Thyroid gland (tissue), 4 donors: ENCODE data around the gene MAPK10.

Experiments used
- POLR2A ChIP-seq, 2 donors: fragments of 450-650 bp; IDR thresholded peaks; one replicate each; pipeline ENCODE4 v1.6.1; 2017; ENCODE audit warnings: antibody characterized with exemption in 2 of 2, mild to moderate bottlenecking in 2 of 2, moderate library complexity in 1 of 2
- TF ChIP-seq, protein P1 (sequence below), 6 experiments: fragments of 200-600 bp in 3 of 6; fragments of 450-650 bp in 3 of 6; sonication (generic) in 3 of 6; IDR thresholded peaks; one replicate each; pipeline ENCODE4 v1.5.1; 2016 to 2019; ENCODE audit warnings: antibody characterized with exemption in 6 of 6, mild to moderate bottlenecking in 2 of 6, inconsistent platforms in 1 of 6, moderate library complexity in 1 of 6

DNA sequence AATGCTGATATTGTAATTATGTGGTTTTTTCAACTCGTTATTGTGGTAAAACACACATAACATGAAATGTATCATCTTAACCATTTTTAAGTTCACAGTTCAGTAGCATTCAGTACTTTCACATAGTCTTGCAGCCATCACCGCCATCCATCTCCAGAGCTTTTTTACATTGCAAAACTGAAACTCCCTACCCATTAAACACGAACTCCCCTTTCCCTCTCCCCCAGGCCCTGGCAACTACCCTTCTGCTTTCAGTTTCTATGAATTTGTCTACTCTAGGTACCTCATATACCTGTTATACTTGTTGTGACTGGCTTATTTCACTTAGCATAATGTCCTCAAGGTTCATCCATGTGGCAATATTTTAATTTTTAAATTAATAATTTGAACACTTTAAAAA is 380.6 kb downstream of the MAPK10 start:
- TF ChIP-seq, protein P1, sequence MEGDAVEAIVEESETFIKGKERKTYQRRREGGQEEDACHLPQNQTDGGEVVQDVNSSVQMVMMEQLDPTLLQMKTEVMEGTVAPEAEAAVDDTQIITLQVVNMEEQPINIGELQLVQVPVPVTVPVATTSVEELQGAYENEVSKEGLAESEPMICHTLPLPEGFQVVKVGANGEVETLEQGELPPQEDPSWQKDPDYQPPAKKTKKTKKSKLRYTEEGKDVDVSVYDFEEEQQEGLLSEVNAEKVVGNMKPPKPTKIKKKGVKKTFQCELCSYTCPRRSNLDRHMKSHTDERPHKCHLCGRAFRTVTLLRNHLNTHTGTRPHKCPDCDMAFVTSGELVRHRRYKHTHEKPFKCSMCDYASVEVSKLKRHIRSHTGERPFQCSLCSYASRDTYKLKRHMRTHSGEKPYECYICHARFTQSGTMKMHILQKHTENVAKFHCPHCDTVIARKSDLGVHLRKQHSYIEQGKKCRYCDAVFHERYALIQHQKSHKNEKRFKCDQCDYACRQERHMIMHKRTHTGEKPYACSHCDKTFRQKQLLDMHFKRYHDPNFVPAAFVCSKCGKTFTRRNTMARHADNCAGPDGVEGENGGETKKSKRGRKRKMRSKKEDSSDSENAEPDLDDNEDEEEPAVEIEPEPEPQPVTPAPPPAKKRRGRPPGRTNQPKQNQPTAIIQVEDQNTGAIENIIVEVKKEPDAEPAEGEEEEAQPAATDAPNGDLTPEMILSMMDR (IDR thresholded peaks at IDR 0.05) = no peak
- no peak for TF ChIP-seq POLR2A (IDR thresholded peaks at IDR 0.05)
